Measurements from ENCODE around the gene TBL3. TPM values are rescaled to one million over a fixed set of nuclear protein-coding genes. Genes with fewer than 3 reads are reported as not detected.

Gene TBL3
- total and polyA plus RNA-seq, 2 of the 8 experiments (the other 6 are each of a cell fraction or from before 2014, with no cell fraction given), result 65.8 to 137 TPM

GRCh38 chr16:1941162-1942046 is 30.4 kb upstream of the TBL3 start:
- H3K79me2 ChIP-seq (ENCODE audit: control insufficient read depth in 1 of 2, insufficient read depth in 2 of 2, low read length in 2 of 2), result no peaks in the 10 kb centered on the region
- peak overlapping the region; percentile 71 to 89; a peak in 3 of 4 replicates for H3K4me2 ChIP-seq (ENCODE audit: insufficient read depth in 1 of 2, low read depth in 2 of 2, low read length in 2 of 2)
- ChIA-PET CTCF (ENCODE audit: partially characterized antibody) (interaction anchor here (0.6 to 6.3 kb wide), 19 partner anchors 10 to 812 kb away, joined by 3 to 62 read pairs (median 5); partner anchors contain the start of genes MEIOB and RPL3L), POLR2A (ENCODE audit: partially characterized antibody) (interaction anchor here (0.8 to 11.7 kb wide), 7 partner anchors 9 to 49 kb away, joined by 3 to 336 read pairs (median 3); partner anchors contain the start of genes GFER, NDUFB10, RNF151 and RPL3L)
- no peak for FAIRE-seq
- no peak overlapping the region for H3K27ac ChIP-seq (ENCODE audit: low read depth, low read length)
- peaks cover 0 to 2% (median 0%) of the 10 kb centered on the region in 4 experiments; a peak in 1 of 7 replicates for H3K27me3 ChIP-seq (replicated peaks in 1 of 4; ENCODE audit: control insufficient read depth in 3 of 4, extremely low read depth in 1 of 4, insufficient read depth in 3 of 4, low read length in 3 of 4)
- no peak overlapping the region for H3K56ac ChIP-seq (replicated peaks; ENCODE audit: insufficient read length, low read depth, low read length)
- no peak overlapping the region for H3K23ac ChIP-seq (ENCODE audit: insufficient read length)
- no peak overlapping the region for H2BK20ac ChIP-seq (ENCODE audit: low read length)
- peaks cover 6% of the 10 kb centered on the region; the same call in 1 of the 2 replicates for H3K23me2 ChIP-seq (ENCODE audit: low read depth, low read length)
- no peak overlapping the region for H2BK12ac ChIP-seq (ENCODE audit: low read depth, low read length)
- H4K91ac ChIP-seq (replicated peaks; ENCODE audit: insufficient read length, low read length), result no peak overlapping the region
- 84% methylated on average over 28 of the region's 30 CpGs; no CpG with 5 or more reads in 1 of the 2 experiments for WGBS, 2 experiments (ENCODE audit: extremely low coverage in 1 of 2, insufficient coverage in 1 of 2, insufficient read length in 1 of 2, insufficient replicate concordance in 2 of 2, low coverage in 1 of 2, low lambda C conversion rate in 2 of 2, missing lambda C conversion rate in 1 of 2)
- peaks cover 0 to 9% (median 6%) of the 10 kb centered on the region in 4 experiments; a peak in 5 of 7 replicates for H3K4me1 ChIP-seq (replicated peaks in 1 of 4; ENCODE audit: control insufficient read depth in 3 of 4, insufficient read depth in 4 of 4, low read length in 3 of 4)
- H3K18ac ChIP-seq (ENCODE audit: extremely low read depth, low read length), result no peak overlapping the region
- no peak overlapping the region for H2AK5ac ChIP-seq (ENCODE audit: low read depth, low read length)
- no peak for TF ChIP-seq TAF1 (IDR thresholded peaks at IDR 0.05; ENCODE audit: low read depth, low read length)
- TF ChIP-seq CTCF (IDR thresholded peaks at IDR 0.05; ENCODE audit: control extremely low read depth in 1 of 3, insufficient read depth in 1 of 3, low read depth in 1 of 3, low read length in 3 of 3), result peak; percentile 36 to 66 (median 53)
- peaks cover 0 to 4% of the 10 kb centered on the region in 2 experiments for H4K20me1 ChIP-seq (replicated peaks in 1 of 2; ENCODE audit: control insufficient read depth in 1 of 2, insufficient read depth in 2 of 2, low read length in 2 of 2)
- H3K14ac ChIP-seq (ENCODE audit: insufficient read length), result no peak overlapping the region
- H2BK15ac ChIP-seq (ENCODE audit: low read length), result no peak overlapping the region
- no peak overlapping the region for H3K9ac ChIP-seq (replicated peaks in 1 of 4; ENCODE audit: extremely low read depth in 1 of 4, low read depth in 3 of 4, low read length in 3 of 4)
- no peak for DNase-seq (ENCODE audit: low read depth in 1 of 2, low spot score in 2 of 2)
- no peak overlapping the region; a peak in 1 of 8 replicates for H3K4me3 ChIP-seq (ENCODE audit: extremely low read depth in 1 of 4, insufficient read depth in 2 of 4, low read depth in 3 of 4, low read length in 4 of 4)
- no peak overlapping the region for H4K5ac ChIP-seq (ENCODE audit: insufficient read length, low read depth, low read length)
- H2BK5ac ChIP-seq (ENCODE audit: low read depth, low read length), result no peak overlapping the region
- H3K4ac ChIP-seq (replicated peaks; ENCODE audit: insufficient read length, low read depth, low read length), result no peak overlapping the region
- H4K8ac ChIP-seq (ENCODE audit: extremely low read depth, insufficient read depth, low read length), result peak overlapping the region; percentile 36
- no peaks in the 10 kb centered on the region for H3K9me3 ChIP-seq (ENCODE audit: insufficient read depth in 2 of 2, low read depth in 1 of 2, low read length in 1 of 2)
- H3K36me3 ChIP-seq (ENCODE audit: control insufficient read depth in 2 of 4, insufficient read depth in 4 of 4, low read length in 3 of 4), result peaks cover 4 to 12% (median 8%) of the 10 kb centered on the region in 4 experiments; a peak in 5 of 8 replicates
- H2AFZ ChIP-seq (ENCODE audit: low read length), result no peak overlapping the region
- H2BK120ac ChIP-seq (replicated peaks; ENCODE audit: low read depth, low read length), result no peak overlapping the region
- no peaks in the 10 kb centered on the region for H3K79me1 ChIP-seq (ENCODE audit: low read depth, low read length)

All from H1 (cell line).